Uterus (tissue), 2 donors: ENCODE data around the gene INO80C.

Experiments
- CTCF ChIP-seq, 4 experiments: fragments of 200-600 bp in 2 of 4; fragments of 450-650 bp in 2 of 4; sonication (generic) in 2 of 4; IDR thresholded peaks; one replicate each; pipeline ENCODE4 v1.5.1; 2016 to 2019; ENCODE audit warnings: antibody characterized with exemption in 4 of 4, mild to moderate bottlenecking in 2 of 4, moderate library complexity in 1 of 4
- POLR2A ChIP-seq, 2 donors: fragments of 450-650 bp; IDR thresholded peaks; one replicate each; pipeline ENCODE4 v1.6.1; 2016; ENCODE audit warnings: antibody characterized with exemption in 2 of 2, mild to moderate bottlenecking in 1 of 2, moderate library complexity in 1 of 2

GRCh38 chr18:35501369-35501768 is 3.6 kb upstream of the INO80C start:
- TF ChIP-seq POLR2A (IDR thresholded peaks at IDR 0.05) (no peak), CTCF (IDR thresholded peaks at IDR 0.05) (no peak)
